Cardiac septum (tissue), 1 donor: Measurements from ENCODE around the gene C11orf98. TPM values are rescaled to one million over a fixed set of nuclear protein-coding genes. Genes with fewer than 3 reads are reported as not detected.
"Not testable (repeated sequence)": the region's sequence is repeated elsewhere in the genome, so short reads cannot be mapped to it uniquely, and the experiment has no call there.

Experiments used
- DNase-seq: peaks from one replicate; pipeline ENCODE4 v3.0.0-alpha.2; 2020; ENCODE audit warnings: low spot score
- intact Hi-C: fragments of 100-400 bp; cut with DNase I; formaldehyde crosslinking; loops from one replicate; pipeline ENCODE4 v1.14.0; 2022
- total RNA-seq: library from RNA; stranded (reverse); fragmentation: NEBNext Ultra II Directional; extraction: Animal tissue kit (Norgen Biotek cat#: 25700); gene quantifications from one replicate; pipeline ENCODE4 v1.2.1, GENCODE V29; 2021
- donor health status: DM: no; HTN: no; CAD: no.

C11orf98 gene
- total RNA-seq, 1 donor from 2014 or later, result 25.4 TPM

- DNase-seq, result no peak
- intact Hi-C loops, result no loop called here
Observed at GRCh38 chr11:62688491-62688890, 23.5 kb upstream of the C11orf98 start.

GRCh38 chr11:62687508-62688396 is 22.7 kb upstream of the C11orf98 start:
- intact Hi-C loops, result no loop called here
- no peak for DNase-seq

GRCh38 chr11:62682518-62682917 is 17.5 kb upstream of the C11orf98 start:
- DNase-seq, result no peak
- intact Hi-C loops, result no loop called here

- DNase-seq, result no peak
- intact Hi-C loops, result no loop called here
Observed at GRCh38 chr11:62680825-62681240, 15.8 kb upstream of the C11orf98 start.

GRCh38 chr11:62678770-62679696 is 14.0 kb upstream of the C11orf98 start, which contains the start of gene UBXN1:
Gene UBXN1 (minus strand): TSS chr11:62679073. CDS start chr11:62678923, 150 bp downstream.
- peak; percentile 97 for DNase-seq
- intact Hi-C loops, result no loop called here

- DNase-seq, result no peak
Observed at GRCh38 chr11:62678433-62678769, 13.4 kb upstream of the C11orf98 start.

GRCh38 chr11:62677714-62678113 is 12.7 kb upstream of the C11orf98 start:
- no peak for DNase-seq
- intact Hi-C loops, result no loop called here

More at GRCh38 chr11:62678433-62678769, 13.4 kb upstream of the C11orf98 start:
- intact Hi-C loops, result no loop called here

GRCh38 chr11:62677156-62677555 is 12.1 kb upstream of the C11orf98 start:
- intact Hi-C loops, result no loop called here
- DNase-seq, result no peak

GRCh38 chr11:62676698-62677097 is 11.7 kb upstream of the C11orf98 start:
- intact Hi-C loops, result no loop called here
- DNase-seq, result no peak

- DNase-seq, intact Hi-C loops: not testable (repeated sequence)
Observed at GRCh38 chr11:62675415-62675814, 10.4 kb upstream of the C11orf98 start.

- intact Hi-C loops, result loop anchor here (5.0 kb wide), 1 partner anchor 34 kb away; the partner anchor contains the start of genes BSCL2 and GNG3
- no peak for DNase-seq
Observed at GRCh38 chr11:62673196-62673525, 8.2 kb upstream of the C11orf98 start.

GRCh38 chr11:62671608-62672389 is 6.8 kb upstream of the C11orf98 start, which contains the start of the genes LBHD1 and UQCC3:
Gene LBHD1 (minus strand): TSS chr11:62672267. CDS start chr11:62670031, 2,236 bp downstream.
Gene UQCC3 (plus strand): TSS chr11:62671673. CDS start chr11:62671746, 73 bp downstream.
- DNase-seq, result peak; percentile 91
- intact Hi-C loops, result loop anchor here (5.0 kb wide), 1 partner anchor 36 kb away; the partner anchor contains the start of genes BSCL2 and GNG3

GRCh38 chr11:62671236-62671607 is 6.2 kb upstream of the C11orf98 start:
- DNase-seq, result no peak
- intact Hi-C loops, result loop anchor here (5.0 kb wide), 1 partner anchor 36 kb away; the partner anchor contains the start of genes BSCL2 and GNG3

GRCh38 chr11:62669420-62670161 is 4.6 kb upstream of the C11orf98 start:
- intact Hi-C loops, result loop anchor here (5.0 kb wide), 1 partner anchor 38 kb away; the partner anchor contains the start of genes BSCL2 and GNG3
- no peak for DNase-seq

GRCh38 chr11:62667460-62667859 is 2.5 kb upstream of the C11orf98 start:
- intact Hi-C loops, result no loop called here
- DNase-seq, result no peak

- no peak for DNase-seq
- intact Hi-C loops, result no loop called here
Observed at GRCh38 chr11:62666259-62666926, 1.4 kb upstream of the C11orf98 start.

GRCh38 chr11:62665599-62666258 is 719 bp upstream of the C11orf98 start:
- intact Hi-C loops, result loop anchor here (2.0 kb wide), 1 partner anchor 19 kb away; the partner anchor contains the start of gene GANAB
- DNase-seq, result no peak
